HCT116 (cell line): ENCODE results near the gene SSX2IP. TPM values are rescaled to one million over a fixed set of nuclear protein-coding genes. Genes with fewer than 3 reads are reported as not detected.

Experiments used
- ATAC-seq: fragments of 200-7000 bp; cut with Tn5 transposase; 2 replicates; pipeline ENCODE4 v1.9.1; 2020; ENCODE audit warnings: mild to moderate bottlenecking, moderate library complexity
- BruUV-seq: library from RNA; stranded (reverse); fragments of 400-500 nt; replicated peaks from 2 replicates; lab custom pipeline; 2021; lab: Mats Ljungman, UMichigan
- CTCF ChIA-PET: fragments of 300-600 bp; sonication (Branson Sonifier 250); formaldehyde crosslinking; loops from one replicate; lab custom pipeline; 2021; ENCODE audit warnings: antibody characterized with exemption; lab: Charles Lee
- POLR2A ChIA-PET: fragments of 300-600, 350-600 bp; sonication (Branson Sonifier 250); formaldehyde crosslinking; loops from one replicate; lab custom pipeline; 2021; ENCODE audit warnings: antibody characterized with exemption; lab: Charles Lee
- RAD21 ChIA-PET, 2 experiments: fragments of 300-600 bp; sonication (Branson Sonifier 250); formaldehyde crosslinking; loops; one replicate each; lab custom pipeline; 2023; ENCODE audit warnings: low total read pairs in 2 of 2; ENCODE audit not compliant: uncharacterized antibody in 2 of 2, unreplicated experiment in 2 of 2, low non-redundant PET in 1 of 2; lab: Charles Lee
- DNase-seq: peaks from one replicate; pipeline ENCODE4 v3.0.0-alpha.2; 2010; ENCODE audit warnings: low read depth, low spot score
- H2AFZ ChIP-seq: fragments of 200-600 bp; shearing (Covaris generic), sonication (generic); 2 replicates; pipeline ENCODE4 v1.6.1; 2017; ENCODE audit warnings: low read depth, mixed run types, mixed read lengths, antibody characterized with exemption, low read length; ENCODE audit not compliant: poor library complexity, severe bottlenecking
- H3K27ac ChIP-seq: 2 replicates; pipeline ENCODE4 v1.5.1; 2012; ENCODE audit warnings: low read depth, low read length
- H3K27me3 ChIP-seq: fragments of 200-600 bp; sonication (generic); 2 replicates; pipeline ENCODE4 v1.6.1; 2016; ENCODE audit warnings: mixed run types, low read length, mixed read lengths; ENCODE audit not compliant: insufficient read depth
- H3K36me3 ChIP-seq, 2 experiments: fragments of 200-500 bp in 1 of 2; fragments of 200-600 bp in 1 of 2; sonication (Bioruptor generic) in 1 of 2; sonication (generic) in 1 of 2; 2 replicates each; pipeline versions ENCODE4 v1.5.1 to v1.6.1; 2014 to 2016; ENCODE audit warnings: low read length in 2 of 2, inconsistent platforms in 1 of 2, mixed read lengths in 1 of 2, mixed run types in 1 of 2; ENCODE audit not compliant: insufficient read depth in 2 of 2, control insufficient read depth in 1 of 2
- H3K4me1 ChIP-seq, 2 experiments: fragments of 200-600 bp in 1 of 2; sonication (generic) in 1 of 2; 2 replicates each; pipeline versions ENCODE4 v1.5.1 to v1.6.1; 2012 to 2017; ENCODE audit warnings: low read length in 2 of 2, inconsistent platforms in 1 of 2, mild to moderate bottlenecking in 1 of 2, mixed read lengths in 1 of 2, mixed run types in 1 of 2, moderate library complexity in 1 of 2; ENCODE audit not compliant: insufficient read depth in 2 of 2, control insufficient read depth in 1 of 2
- H3K4me2 ChIP-seq: fragments of 200-600 bp; sonication (generic); 2 replicates; pipeline ENCODE4 v1.6.1; 2017; ENCODE audit warnings: mixed run types, low read length, mixed read lengths
- H3K4me3 ChIP-seq, 2 experiments: fragments of 200-600 bp in 1 of 2; sonication (generic) in 1 of 2; replicated peaks in 1 of 2; 2 replicates each; pipeline ENCODE4 v1.5.1; 2011 to 2016; ENCODE audit warnings: low read length in 2 of 2, control low read depth in 1 of 2, low read depth in 1 of 2, mild to moderate bottlenecking in 1 of 2, mixed read lengths in 1 of 2, mixed run types in 1 of 2
- H3K79me2 ChIP-seq: fragments of 200-600 bp; sonication (generic); 2 replicates; pipeline ENCODE4 v1.6.1; 2017; ENCODE audit warnings: mild to moderate bottlenecking, mixed run types, low read length, moderate library complexity, mixed read lengths; ENCODE audit not compliant: insufficient read depth
- H3K9ac ChIP-seq: fragments of 200-600 bp; sonication (generic); 2 replicates; pipeline ENCODE4 v1.6.1; 2016; ENCODE audit warnings: low read length, mixed read lengths
- H3K9me2 ChIP-seq: fragments of 200-600 bp; sonication (generic), shearing (Covaris generic); 2 replicates; pipeline ENCODE4 v1.6.1; 2017; ENCODE audit warnings: mixed run types, mild to moderate bottlenecking, moderate library complexity; ENCODE audit not compliant: insufficient read depth
- H3K9me3 ChIP-seq, 2 experiments: fragments of 200-500 bp in 1 of 2; fragments of 200-600 bp in 1 of 2; sonication (Bioruptor generic) in 1 of 2; sonication (generic) in 1 of 2; 2 replicates each; pipeline ENCODE4 v1.6.1; 2014 to 2017; ENCODE audit warnings: low read length in 2 of 2, mixed read lengths in 2 of 2, inconsistent platforms in 1 of 2, low read depth in 1 of 2, mild to moderate bottlenecking in 1 of 2, mixed run types in 1 of 2, moderate library complexity in 1 of 2; ENCODE audit not compliant: control insufficient read depth in 1 of 2, insufficient read depth in 1 of 2
- H4K20me1 ChIP-seq: fragments of 200-600 bp; sonication (generic), shearing (Covaris generic); 2 replicates; pipeline ENCODE4 v1.6.1; 2017; ENCODE audit warnings: mixed run types, mild to moderate bottlenecking, moderate library complexity; ENCODE audit not compliant: insufficient read depth
- CBX3 ChIP-seq: IDR thresholded peaks from 2 replicates; pipeline ENCODE4 v1.6.1; 2012; ENCODE audit warnings: low read depth
- CEBPB ChIP-seq: IDR thresholded peaks from 2 replicates; pipeline ENCODE4 v1.6.1; 2012; ENCODE audit warnings: low read depth
- EZH2 ChIP-seq: fragments of 200-600 bp; sonication (generic); IDR thresholded peaks from 2 replicates; pipeline ENCODE4 v1.6.1; 2017; ENCODE audit warnings: antibody characterized with exemption, mixed run types
- EZH2phosphoT487 ChIP-seq: fragments of 200-600 bp; IDR thresholded peaks from 2 replicates; pipeline ENCODE4 v1.6.1; 2018; ENCODE audit warnings: antibody characterized with exemption, borderline replicate concordance
- JUND ChIP-seq: IDR thresholded peaks from 2 replicates; pipeline ENCODE4 v1.6.1; 2012
- POLR2A ChIP-seq: IDR thresholded peaks from 2 replicates; pipeline ENCODE4 v1.7.0; 2011; ENCODE audit warnings: borderline replicate concordance; ENCODE audit not compliant: insufficient read depth, insufficient read length; ENCODE audit errors: extremely low read depth
- POLR2AphosphoS5 ChIP-seq: IDR thresholded peaks from 2 replicates; pipeline ENCODE4 v1.6.1; 2011; ENCODE audit warnings: mild to moderate bottlenecking, low read depth, low read length, moderate library complexity
- RAD21 ChIP-seq: IDR thresholded peaks from 2 replicates; pipeline ENCODE4 v1.6.1; 2012; ENCODE audit warnings: low read depth, mild to moderate bottlenecking
- SIN3A ChIP-seq: IDR thresholded peaks from 2 replicates; pipeline ENCODE4 v1.6.1; 2012; ENCODE audit warnings: low read depth
- SP1 ChIP-seq: IDR thresholded peaks from 2 replicates; pipeline ENCODE4 v1.6.1; 2012; ENCODE audit warnings: low read depth
- SRF ChIP-seq: IDR thresholded peaks from 2 replicates; pipeline ENCODE4 v1.6.1; 2012; ENCODE audit warnings: low read depth
- TCF7L2 ChIP-seq: IDR thresholded peaks from 2 replicates; pipeline ENCODE4 v1.7.0; 2011; ENCODE audit warnings: borderline replicate concordance, inconsistent platforms; ENCODE audit not compliant: insufficient read depth, insufficient read length; ENCODE audit errors: extremely low read depth
- YY1 ChIP-seq: IDR thresholded peaks from 2 replicates; pipeline ENCODE4 v1.6.1; 2011; ENCODE audit warnings: low read length, low read depth, moderate library complexity, mild to moderate bottlenecking; ENCODE audit not compliant: insufficient replicate concordance; ENCODE audit errors: extremely low read depth
- ZFX ChIP-seq: fragments of 450-650 bp; IDR thresholded peaks from 2 replicates; pipeline ENCODE4 v1.6.1; 2017
- ZNF274 ChIP-seq: fragments of 200-500 bp; sonication (Bioruptor generic); IDR thresholded peaks from 2 replicates; pipeline ENCODE4 v1.6.1; 2014; ENCODE audit warnings: mild to moderate bottlenecking, low read depth, low read length, inconsistent platforms
- intact Hi-C: fragments of 100-400 bp; cut with micrococcal nuclease; formaldehyde crosslinking; loops from 2 replicates; pipeline ENCODE4 v1.10.0; 2022
- total RNA-seq: library from RNA; stranded (reverse); gene quantifications from one replicate; pipeline ENCODE4 v1.2.1, GENCODE V29; 2021; ENCODE audit not compliant: unreplicated experiment
- TF ChIP-seq, protein P1 (sequence below): IDR thresholded peaks from 2 replicates; pipeline ENCODE4 v1.6.1; 2011; ENCODE audit warnings: mild to moderate bottlenecking, low read length, moderate library complexity; ENCODE audit not compliant: insufficient replicate concordance; ENCODE audit errors: extremely low read depth
- TF ChIP-seq, protein P2 (sequence below): IDR thresholded peaks from 2 replicates; pipeline ENCODE4 v1.6.1; 2012
- TF ChIP-seq, protein P3 (sequence below): IDR thresholded peaks from 2 replicates; pipeline ENCODE4 v1.6.1; 2012; ENCODE audit warnings: low read depth

SSX2IP gene
- total RNA-seq, 1 experiment from 2014 or later: 51.5 TPM

DNA sequence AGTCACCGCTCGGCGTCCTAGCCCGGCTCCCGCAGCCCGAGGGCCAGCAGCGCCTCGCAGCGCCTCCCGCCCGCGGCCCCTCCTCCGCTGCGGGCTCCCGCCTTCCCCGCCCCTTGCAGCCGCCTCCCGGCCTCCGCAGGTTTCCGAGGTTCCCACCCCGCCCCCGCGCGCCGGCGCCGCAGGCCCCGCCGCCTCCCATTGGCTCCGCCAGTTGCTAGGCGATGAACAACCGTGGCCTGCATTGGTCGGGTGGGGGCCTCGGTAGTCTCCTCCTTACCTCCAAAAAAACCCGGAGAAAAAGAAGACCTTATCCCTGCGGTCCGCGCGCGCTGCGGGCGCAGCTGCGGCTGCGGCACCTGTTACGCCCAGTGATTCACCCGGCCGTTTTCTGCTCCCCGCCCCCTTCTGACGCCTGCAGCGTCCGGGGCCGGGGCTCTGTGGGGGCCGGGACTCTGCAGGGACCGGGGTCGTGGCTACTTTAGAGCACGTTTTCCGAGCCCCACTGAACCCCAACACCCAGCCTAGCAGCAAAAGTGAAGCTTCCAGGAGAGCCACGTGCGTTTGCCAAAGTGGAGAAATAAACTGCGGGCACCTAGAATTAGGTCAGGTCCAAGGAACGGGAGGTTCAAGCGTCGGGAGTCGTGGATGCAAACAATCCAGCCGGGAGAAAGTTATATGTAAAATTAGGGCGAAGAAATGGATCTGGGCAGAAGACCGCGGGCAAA is at the start of gene SSX2IP (continued):
- TF ChIP-seq CEBPB: no peak
- no peak for TF ChIP-seq ZFX
- TF ChIP-seq EZH2: no peak
- no peak for TF ChIP-seq RAD21
- TF ChIP-seq POLR2A: no peak
- TF ChIP-seq POLR2AphosphoS5: peak; percentile 72
- TF ChIP-seq SRF: no peak

DNA sequence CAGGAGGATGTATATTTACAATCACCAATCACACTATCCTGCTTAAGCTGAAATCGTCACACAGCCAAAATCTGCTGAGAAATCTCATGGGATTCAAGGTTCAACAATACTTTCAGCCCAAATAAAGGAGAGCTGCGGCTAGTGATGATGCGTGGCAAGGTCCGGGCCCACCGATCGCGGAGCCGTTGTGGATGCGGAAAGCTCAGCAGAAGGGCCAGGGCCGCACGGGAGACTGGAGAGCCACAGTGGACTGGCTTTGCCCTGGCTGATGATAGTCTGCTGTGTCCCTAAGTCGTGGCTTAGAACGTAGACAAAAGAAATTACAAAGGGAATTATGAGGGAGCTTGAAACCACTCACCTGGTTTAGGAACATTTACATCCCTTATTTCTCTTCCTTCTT is 48.0 kb upstream of the SSX2IP start:
- no peak for DNase-seq
- TF ChIP-seq, protein P1, sequence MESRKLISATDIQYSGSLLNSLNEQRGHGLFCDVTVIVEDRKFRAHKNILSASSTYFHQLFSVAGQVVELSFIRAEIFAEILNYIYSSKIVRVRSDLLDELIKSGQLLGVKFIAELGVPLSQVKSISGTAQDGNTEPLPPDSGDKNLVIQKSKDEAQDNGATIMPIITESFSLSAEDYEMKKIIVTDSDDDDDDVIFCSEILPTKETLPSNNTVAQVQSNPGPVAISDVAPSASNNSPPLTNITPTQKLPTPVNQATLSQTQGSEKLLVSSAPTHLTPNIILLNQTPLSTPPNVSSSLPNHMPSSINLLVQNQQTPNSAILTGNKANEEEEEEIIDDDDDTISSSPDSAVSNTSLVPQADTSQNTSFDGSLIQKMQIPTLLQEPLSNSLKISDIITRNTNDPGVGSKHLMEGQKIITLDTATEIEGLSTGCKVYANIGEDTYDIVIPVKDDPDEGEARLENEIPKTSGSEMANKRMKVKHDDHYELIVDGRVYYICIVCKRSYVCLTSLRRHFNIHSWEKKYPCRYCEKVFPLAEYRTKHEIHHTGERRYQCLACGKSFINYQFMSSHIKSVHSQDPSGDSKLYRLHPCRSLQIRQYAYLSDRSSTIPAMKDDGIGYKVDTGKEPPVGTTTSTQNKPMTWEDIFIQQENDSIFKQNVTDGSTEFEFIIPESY: no peak
- no peak for TF ChIP-seq EZH2phosphoT487
- TF ChIP-seq, protein P2, sequence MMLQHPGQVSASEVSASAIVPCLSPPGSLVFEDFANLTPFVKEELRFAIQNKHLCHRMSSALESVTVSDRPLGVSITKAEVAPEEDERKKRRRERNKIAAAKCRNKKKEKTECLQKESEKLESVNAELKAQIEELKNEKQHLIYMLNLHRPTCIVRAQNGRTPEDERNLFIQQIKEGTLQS: no peak
- no peak for TF ChIP-seq TCF7L2
- TF ChIP-seq JUND: no peak
- TF ChIP-seq, protein P3, sequence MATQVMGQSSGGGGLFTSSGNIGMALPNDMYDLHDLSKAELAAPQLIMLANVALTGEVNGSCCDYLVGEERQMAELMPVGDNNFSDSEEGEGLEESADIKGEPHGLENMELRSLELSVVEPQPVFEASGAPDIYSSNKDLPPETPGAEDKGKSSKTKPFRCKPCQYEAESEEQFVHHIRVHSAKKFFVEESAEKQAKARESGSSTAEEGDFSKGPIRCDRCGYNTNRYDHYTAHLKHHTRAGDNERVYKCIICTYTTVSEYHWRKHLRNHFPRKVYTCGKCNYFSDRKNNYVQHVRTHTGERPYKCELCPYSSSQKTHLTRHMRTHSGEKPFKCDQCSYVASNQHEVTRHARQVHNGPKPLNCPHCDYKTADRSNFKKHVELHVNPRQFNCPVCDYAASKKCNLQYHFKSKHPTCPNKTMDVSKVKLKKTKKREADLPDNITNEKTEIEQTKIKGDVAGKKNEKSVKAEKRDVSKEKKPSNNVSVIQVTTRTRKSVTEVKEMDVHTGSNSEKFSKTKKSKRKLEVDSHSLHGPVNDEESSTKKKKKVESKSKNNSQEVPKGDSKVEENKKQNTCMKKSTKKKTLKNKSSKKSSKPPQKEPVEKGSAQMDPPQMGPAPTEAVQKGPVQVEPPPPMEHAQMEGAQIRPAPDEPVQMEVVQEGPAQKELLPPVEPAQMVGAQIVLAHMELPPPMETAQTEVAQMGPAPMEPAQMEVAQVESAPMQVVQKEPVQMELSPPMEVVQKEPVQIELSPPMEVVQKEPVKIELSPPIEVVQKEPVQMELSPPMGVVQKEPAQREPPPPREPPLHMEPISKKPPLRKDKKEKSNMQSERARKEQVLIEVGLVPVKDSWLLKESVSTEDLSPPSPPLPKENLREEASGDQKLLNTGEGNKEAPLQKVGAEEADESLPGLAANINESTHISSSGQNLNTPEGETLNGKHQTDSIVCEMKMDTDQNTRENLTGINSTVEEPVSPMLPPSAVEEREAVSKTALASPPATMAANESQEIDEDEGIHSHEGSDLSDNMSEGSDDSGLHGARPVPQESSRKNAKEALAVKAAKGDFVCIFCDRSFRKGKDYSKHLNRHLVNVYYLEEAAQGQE: no peak
- no peak for TF ChIP-seq SP1
- TF ChIP-seq POLR2A: no peak
- TF ChIP-seq YY1: no peak
- no peak for TF ChIP-seq RAD21
- TF ChIP-seq CEBPB: no peak
- TF ChIP-seq CBX3: no peak
- TF ChIP-seq SIN3A: no peak
- TF ChIP-seq ZNF274: no peak
- TF ChIP-seq SRF: no peak
- peaks cover 0 to 7% of the 10 kb centered on the region in 2 experiments; a peak in 2 of 4 replicates for H3K4me1 ChIP-seq
- H2AFZ ChIP-seq: no peak overlapping the region
- ATAC-seq: no peak
- no peaks in the 10 kb centered on the region for H3K9me3 ChIP-seq
- H3K79me2 ChIP-seq: no peaks in the 10 kb centered on the region
- no TSS peak for BruUV-seq
- H3K4me3 ChIP-seq: no peak overlapping the region
- no peak overlapping the region for H3K27ac ChIP-seq
- no peak overlapping the region for H3K9ac ChIP-seq
- intact Hi-C loops: no loop called here
- no peak overlapping the region for H3K4me2 ChIP-seq
- ChIA-PET POLR2A (no interaction called here), RAD21 (no interaction called here), CTCF (interaction anchor here (1.3 kb wide), 1 partner anchor 13 kb away, joined by 4 read pairs; no protein-coding TSS in a partner anchor)
- no peaks in the 10 kb centered on the region for H3K9me2 ChIP-seq
- no peaks in the 10 kb centered on the region for H3K27me3 ChIP-seq
- no peaks in the 10 kb centered on the region for H4K20me1 ChIP-seq
- no peaks in the 10 kb centered on the region for H3K36me3 ChIP-seq
